Mammary epithelial cell (primary cell): ENCODE measurements around the gene MCAM.

ENCODE experiments used
- EZH2 ChIP-seq: IDR thresholded peaks from 2 replicates; pipeline ENCODE4 v1.6.1; 2012; ENCODE audit warnings: low read length, inconsistent platforms, borderline replicate concordance
- TF ChIP-seq, protein P1 (sequence below), 2 donors: IDR thresholded peaks in 1 of 2; conservative IDR thresholded peaks in 1 of 2; 2 replicates each; pipeline ENCODE4 v1.5.1; 2011 to 2012; ENCODE audit warnings: inconsistent platforms in 2 of 2, low read length in 2 of 2, mild to moderate bottlenecking in 2 of 2, control low read depth in 1 of 2, low read depth in 1 of 2; ENCODE audit not compliant: insufficient read depth in 1 of 2; ENCODE audit errors: extremely low read depth in 1 of 2

DNA sequence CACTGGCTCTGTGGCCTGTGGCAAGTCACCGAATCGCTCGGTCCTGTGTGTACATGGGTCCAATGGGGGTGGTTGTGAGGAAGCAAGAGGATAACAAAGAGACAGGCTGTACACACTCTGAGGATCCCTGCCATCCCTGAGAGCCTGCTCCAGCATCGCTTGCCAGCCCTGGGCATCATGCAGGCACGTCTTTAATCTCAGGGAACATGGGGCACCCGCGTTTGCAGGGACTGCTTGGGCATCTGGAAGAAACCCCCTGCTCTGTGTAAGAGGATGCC is 25.0 kb upstream of the MCAM start:
- TF ChIP-seq EZH2: no peak
- TF ChIP-seq, protein P1, sequence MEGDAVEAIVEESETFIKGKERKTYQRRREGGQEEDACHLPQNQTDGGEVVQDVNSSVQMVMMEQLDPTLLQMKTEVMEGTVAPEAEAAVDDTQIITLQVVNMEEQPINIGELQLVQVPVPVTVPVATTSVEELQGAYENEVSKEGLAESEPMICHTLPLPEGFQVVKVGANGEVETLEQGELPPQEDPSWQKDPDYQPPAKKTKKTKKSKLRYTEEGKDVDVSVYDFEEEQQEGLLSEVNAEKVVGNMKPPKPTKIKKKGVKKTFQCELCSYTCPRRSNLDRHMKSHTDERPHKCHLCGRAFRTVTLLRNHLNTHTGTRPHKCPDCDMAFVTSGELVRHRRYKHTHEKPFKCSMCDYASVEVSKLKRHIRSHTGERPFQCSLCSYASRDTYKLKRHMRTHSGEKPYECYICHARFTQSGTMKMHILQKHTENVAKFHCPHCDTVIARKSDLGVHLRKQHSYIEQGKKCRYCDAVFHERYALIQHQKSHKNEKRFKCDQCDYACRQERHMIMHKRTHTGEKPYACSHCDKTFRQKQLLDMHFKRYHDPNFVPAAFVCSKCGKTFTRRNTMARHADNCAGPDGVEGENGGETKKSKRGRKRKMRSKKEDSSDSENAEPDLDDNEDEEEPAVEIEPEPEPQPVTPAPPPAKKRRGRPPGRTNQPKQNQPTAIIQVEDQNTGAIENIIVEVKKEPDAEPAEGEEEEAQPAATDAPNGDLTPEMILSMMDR (conservative IDR thresholded peaks at IDR 0.05 in 1 of 2, IDR thresholded peaks at IDR 0.05 in 1 of 2; ENCODE audit: extremely low read depth in 1 of 2, insufficient read depth in 1 of 2, low read depth in 1 of 2, low read length in 2 of 2): no peak
